ENCODE measurements around the gene TIFAB.
"Not testable (repeated sequence)": the region's sequence is repeated elsewhere in the genome, so short reads cannot be mapped to it uniquely, and the experiment has no call there.

TIFAB gene

GRCh38 chr5:135452321-135453030, at the start of gene TIFAB:
Gene TIFAB (minus strand): TSS chr5:135452351. CDS start chr5:135449939, 2,412 bp downstream.
- no peak for DNase-seq

GRCh38 chr5:135498637-135498995, 46.5 kb upstream of the TIFAB start:
- DNase-seq, result peak; percentile 78

GRCh38 chr5:135497971-135498636, 46.0 kb upstream of the TIFAB start:
- DNase-seq, result peak; percentile 92

- DNase-seq, result not testable (repeated sequence)
Measured at GRCh38 chr5:135495531-135495930, 43.4 kb upstream of the TIFAB start.

- DNase-seq, result no peak
Measured at GRCh38 chr5:135494196-135494595, 42.0 kb upstream of the TIFAB start.

- DNase-seq, result no peak
Measured at GRCh38 chr5:135493406-135494180, 41.4 kb upstream of the TIFAB start.

GRCh38 chr5:135492319-135492626, 40.1 kb upstream of the TIFAB start:
- DNase-seq, result peak; percentile 74

- DNase-seq, result peak; percentile 96
Measured at GRCh38 chr5:135491552-135492318, 39.6 kb upstream of the TIFAB start.

GRCh38 chr5:135491038-135491551, 38.9 kb upstream of the TIFAB start:
- peak; percentile 37 for DNase-seq

GRCh38 chr5:135490245-135491037, 38.3 kb upstream of the TIFAB start:
- DNase-seq, result no peak

GRCh38 chr5:135489466-135490244, 37.5 kb upstream of the TIFAB start:
- peak; percentile 83 for DNase-seq

- DNase-seq, result peak; percentile 98
Measured at GRCh38 chr5:135488727-135489465, 36.7 kb upstream of the TIFAB start.

GRCh38 chr5:135487839-135488514, 35.8 kb upstream of the TIFAB start:
- peak; percentile 53 for DNase-seq

GRCh38 chr5:135487037-135487395, 34.9 kb upstream of the TIFAB start:
- DNase-seq, result peak; percentile 73

GRCh38 chr5:135486131-135487036, 34.2 kb upstream of the TIFAB start:
- no peak for DNase-seq

- no peak for DNase-seq
Measured at GRCh38 chr5:135484674-135485086, 32.5 kb upstream of the TIFAB start.

GRCh38 chr5:135483254-135483653, 31.1 kb upstream of the TIFAB start:
- no peak for DNase-seq

- peak; percentile 12 for DNase-seq
Measured at GRCh38 chr5:135482381-135482933, 30.3 kb upstream of the TIFAB start.

Measured in NCI-H69 (cell line).